BJ (cell line): ENCODE measurements around the gene KCNIP2. TPM values are rescaled to one million over a fixed set of nuclear protein-coding genes. Genes with fewer than 3 reads are reported as not detected.

ENCODE experiments used
- CTCF ChIA-PET: fragments of 350-600 bp; formaldehyde crosslinking; extraction: SDS; loops from one replicate; lab custom pipeline; 2021; ENCODE audit warnings: antibody characterized with exemption, inconsistent platforms; lab: Yijun Ruan, JAX
- POLR2A ChIA-PET: fragments of 300-600 bp; sonication (Branson Sonifier 250); formaldehyde crosslinking; extraction: SDS; loops from one replicate; lab custom pipeline; 2021; ENCODE audit warnings: antibody characterized with exemption; lab: Charles Lee
- DNase-seq: peaks from one replicate; pipeline ENCODE4 v3.0.0-alpha.2; 2011; ENCODE audit warnings: low read depth
- H3K27me3 ChIP-seq: 2 replicates; pipeline ENCODE4 v1.6.0; 2011; ENCODE audit warnings: low read length; ENCODE audit not compliant: control insufficient read depth, insufficient read depth
- H3K36me3 ChIP-seq: 2 replicates; pipeline ENCODE4 v1.5.1; 2011; ENCODE audit warnings: low read length; ENCODE audit not compliant: control insufficient read depth, insufficient read depth
- H3K4me3 ChIP-seq: 2 replicates; pipeline ENCODE4 v1.5.1; 2011; ENCODE audit warnings: low read depth, mild to moderate bottlenecking, control low read depth, low read length
- polyA plus RNA-seq: library from polyadenylated mRNA; depleted of rRNA; stranded (reverse); fragments of >200 nt; gene quantifications from 2 replicates; pipeline ENCODE4 v1.2.3, GENCODE V29; 2011
- TF ChIP-seq, protein P1 (sequence below): IDR thresholded peaks from 2 replicates; pipeline ENCODE4 v1.5.1; 2011; ENCODE audit warnings: low read depth, mild to moderate bottlenecking, control low read depth, inconsistent platforms, low read length, moderate library complexity; ENCODE audit not compliant: insufficient read depth

KCNIP2 gene
- polyA plus RNA-seq, 1 experiment = 0.38 TPM

- peaks cover 3% of the 10 kb centered on the region; the same call in 1 of the 2 replicates for H3K36me3 ChIP-seq
- DNase-seq = no peak
- H3K27me3 ChIP-seq = no peaks in the 10 kb centered on the region
- CTCF ChIA-PET = interaction anchor here (0.7 to 2.4 kb wide), 5 partner anchors 10 to 159 kb away, joined by 3 to 20 read pairs (median 3); no protein-coding TSS in a partner anchor
- no peak overlapping the region for H3K4me3 ChIP-seq
- POLR2A ChIA-PET = no interaction called here
- TF ChIP-seq, protein P1, sequence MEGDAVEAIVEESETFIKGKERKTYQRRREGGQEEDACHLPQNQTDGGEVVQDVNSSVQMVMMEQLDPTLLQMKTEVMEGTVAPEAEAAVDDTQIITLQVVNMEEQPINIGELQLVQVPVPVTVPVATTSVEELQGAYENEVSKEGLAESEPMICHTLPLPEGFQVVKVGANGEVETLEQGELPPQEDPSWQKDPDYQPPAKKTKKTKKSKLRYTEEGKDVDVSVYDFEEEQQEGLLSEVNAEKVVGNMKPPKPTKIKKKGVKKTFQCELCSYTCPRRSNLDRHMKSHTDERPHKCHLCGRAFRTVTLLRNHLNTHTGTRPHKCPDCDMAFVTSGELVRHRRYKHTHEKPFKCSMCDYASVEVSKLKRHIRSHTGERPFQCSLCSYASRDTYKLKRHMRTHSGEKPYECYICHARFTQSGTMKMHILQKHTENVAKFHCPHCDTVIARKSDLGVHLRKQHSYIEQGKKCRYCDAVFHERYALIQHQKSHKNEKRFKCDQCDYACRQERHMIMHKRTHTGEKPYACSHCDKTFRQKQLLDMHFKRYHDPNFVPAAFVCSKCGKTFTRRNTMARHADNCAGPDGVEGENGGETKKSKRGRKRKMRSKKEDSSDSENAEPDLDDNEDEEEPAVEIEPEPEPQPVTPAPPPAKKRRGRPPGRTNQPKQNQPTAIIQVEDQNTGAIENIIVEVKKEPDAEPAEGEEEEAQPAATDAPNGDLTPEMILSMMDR = no peak
Observed at GRCh38 chr10:101851411-101852116, 8.0 kb upstream of the KCNIP2 start.

GRCh38 chr10:101850749-101851148, 7.1 kb upstream of the KCNIP2 start:
- TF ChIP-seq, protein P1 = no peak
- Histone ChIP-seq H3K27me3 (no peaks in the 10 kb centered on the region), H3K36me3 (peaks cover 3% of the 10 kb centered on the region; the same call in 1 of the 2 replicates), H3K4me3 (no peak overlapping the region)
- DNase-seq = no peak
- POLR2A ChIA-PET = no interaction called here
- CTCF ChIA-PET = interaction anchor here (1.2 to 2.4 kb wide), 3 partner anchors 9 to 39 kb away, joined by 3 to 20 read pairs (median 5); no protein-coding TSS in a partner anchor

GRCh38 chr10:101848894-101849351, 5.3 kb upstream of the KCNIP2 start:
- ChIA-PET POLR2A (no interaction called here), CTCF (interaction anchor here (0.6 to 3.4 kb wide), 6 partner anchors 9 to 799 kb away, joined by 3 to 15 read pairs (median 3); no protein-coding TSS in a partner anchor)
- no peak overlapping the region for H3K4me3 ChIP-seq
- no peaks in the 10 kb centered on the region for H3K27me3 ChIP-seq
- no peak for DNase-seq
- H3K36me3 ChIP-seq = peaks cover 3% of the 10 kb centered on the region; the same call in 1 of the 2 replicates
- TF ChIP-seq, protein P1 = no peak

GRCh38 chr10:101848408-101848807, 4.8 kb upstream of the KCNIP2 start:
- peaks cover 3% of the 10 kb centered on the region; the same call in 1 of the 2 replicates for H3K36me3 ChIP-seq
- POLR2A ChIA-PET = no interaction called here
- CTCF ChIA-PET = interaction anchor here (1.5 to 3.4 kb wide), 3 partner anchors 8 to 162 kb away, joined by 3 to 15 read pairs (median 14); no protein-coding TSS in a partner anchor
- TF ChIP-seq, protein P1 = no peak
- H3K27me3 ChIP-seq = no peaks in the 10 kb centered on the region
- DNase-seq = no peak
- no peak overlapping the region for H3K4me3 ChIP-seq

GRCh38 chr10:101845893-101846292, 2.3 kb upstream of the KCNIP2 start:
- CTCF ChIA-PET = interaction anchor here (0.6 to 3.4 kb wide), 5 partner anchors 10 to 249 kb away, joined by 3 to 15 read pairs (median 6); no protein-coding TSS in a partner anchor

More at GRCh38 chr10:101845893-101846292, 2.3 kb upstream of the KCNIP2 start:
- TF ChIP-seq, protein P1 = no peak
- POLR2A ChIA-PET = no interaction called here
- peaks cover 3% of the 10 kb centered on the region; the same call in 1 of the 2 replicates for H3K36me3 ChIP-seq
- DNase-seq = no peak
- H3K27me3 ChIP-seq = no peaks in the 10 kb centered on the region
- no peak overlapping the region for H3K4me3 ChIP-seq
